T-helper 17 cell (primary cell): ENCODE results near the gene PRICKLE3. TPM values are rescaled to one million over a fixed set of nuclear protein-coding genes. Genes with fewer than 3 reads are reported as not detected.

ENCODE experiments used
- ATAC-seq: fragments of 150-1000 bp; cut with Tn5 transposase; 2 replicates; pipeline ENCODE4 v1.10.0; 2021; ENCODE audit warnings: mild to moderate bottlenecking, moderate library complexity
- DNase-seq, 3 donors: peaks; one replicate each; pipeline versions ENCODE4 v3.0.0 to v3.0.0-alpha.2; 2020 to 2021
- H3K9me3 ChIP-seq: one replicate; pipeline ENCODE4 v1.7.0; 2013; ENCODE audit warnings: low read length, mild to moderate bottlenecking; ENCODE audit not compliant: control insufficient read depth, poor library complexity, severe bottlenecking
- H3K27ac Mint-ChIP-seq: one replicate; pipeline ENCODE4 v1.8.0; 2022; ENCODE audit warnings: mild to moderate bottlenecking, moderate library complexity, mixed read lengths
- H3K27me3 Mint-ChIP-seq: one replicate; pipeline ENCODE4 v1.8.0; 2022; ENCODE audit warnings: mixed read lengths
- H3K36me3 Mint-ChIP-seq: one replicate; pipeline ENCODE4 v1.8.0; 2022; ENCODE audit warnings: low read depth, mixed read lengths
- H3K4me1 Mint-ChIP-seq: one replicate; pipeline ENCODE4 v1.8.0; 2022; ENCODE audit warnings: mild to moderate bottlenecking, mixed read lengths
- H3K4me3 Mint-ChIP-seq: one replicate; pipeline ENCODE4 v1.8.0; 2022; ENCODE audit warnings: mild to moderate bottlenecking, moderate library complexity, mixed read lengths
- total RNA-seq, 4 donors: library from RNA in 2 of 4; stranded (reverse) in 2 of 4; gene quantifications; one replicate each; pipeline ENCODE4 v1.2.3 and lab custom pipeline; 2022 to 2026

PRICKLE3 gene
- total RNA-seq, 2 donors from 2014 or later, result 4.8 to 7.5 TPM

DNA sequence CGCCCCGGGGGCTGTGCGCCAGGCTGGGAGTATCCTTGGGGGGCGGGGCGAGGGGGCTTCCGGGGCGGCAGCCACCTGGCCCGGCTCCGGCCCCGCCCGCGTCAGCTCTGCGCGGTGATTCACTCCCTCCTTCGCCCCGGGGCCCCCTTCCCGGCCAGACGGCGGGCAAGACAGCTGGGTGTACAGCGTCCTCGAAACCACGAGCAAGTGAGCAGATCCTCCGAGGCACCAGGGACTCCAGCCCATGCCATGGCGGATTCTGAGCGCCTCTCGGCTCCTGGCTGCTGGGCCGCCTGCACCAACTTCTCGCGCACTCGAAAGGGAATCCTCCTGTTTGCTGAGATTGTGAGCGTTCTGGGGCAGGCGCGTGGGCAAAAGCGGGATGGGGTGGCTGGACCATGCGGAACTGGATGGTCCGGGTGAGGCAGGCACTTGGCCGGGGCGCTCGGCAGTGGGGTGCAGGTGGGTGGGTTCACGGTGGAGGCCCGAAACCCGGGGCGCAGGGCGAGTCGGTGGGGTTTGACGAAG lies 14.4 kb downstream of the PRICKLE3 start, which contains the start of gene PLP2:
Gene PLP2, plus strand, starts transcription at position 147 of the 528 bp plus-strand sequence. Its CDS starts 103 bp downstream, at position 250.
- Mint-ChIP-seq H3K27ac (peak within 1 kb of the TSS; percentile 71), H3K4me1 (peaks cover 18% of the 10 kb centered on the region), H3K4me3 (peak within 1 kb of the TSS; percentile 90), H3K27me3 (no peaks in the 10 kb centered on the region), H3K36me3 (no peaks in the 10 kb centered on the region)
- peak in 2 of 3 donors; percentile 63 to 69 for DNase-seq
- H3K9me3 ChIP-seq, result no peaks in the 10 kb centered on the region
- ATAC-seq, result peak; percentile 50

DNA sequence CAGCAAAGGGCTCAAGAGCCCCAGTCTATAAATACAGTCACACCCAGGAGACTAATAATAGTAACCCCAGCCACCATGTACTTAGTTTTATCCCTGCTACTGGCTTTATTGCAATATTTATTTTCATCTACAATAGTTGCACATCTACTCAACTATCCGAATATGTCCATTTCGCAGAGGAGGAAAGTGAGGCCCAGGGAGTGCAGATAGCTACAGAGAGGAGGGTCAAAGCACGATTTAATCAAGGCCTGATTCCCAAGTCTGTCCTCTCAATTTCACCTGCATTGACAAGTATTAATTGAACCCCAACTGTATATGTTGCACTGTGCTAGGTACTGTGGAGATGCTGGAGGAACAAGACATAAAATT lies 18.4 kb downstream of the PRICKLE3 start:
- no peak for ATAC-seq

DNA sequence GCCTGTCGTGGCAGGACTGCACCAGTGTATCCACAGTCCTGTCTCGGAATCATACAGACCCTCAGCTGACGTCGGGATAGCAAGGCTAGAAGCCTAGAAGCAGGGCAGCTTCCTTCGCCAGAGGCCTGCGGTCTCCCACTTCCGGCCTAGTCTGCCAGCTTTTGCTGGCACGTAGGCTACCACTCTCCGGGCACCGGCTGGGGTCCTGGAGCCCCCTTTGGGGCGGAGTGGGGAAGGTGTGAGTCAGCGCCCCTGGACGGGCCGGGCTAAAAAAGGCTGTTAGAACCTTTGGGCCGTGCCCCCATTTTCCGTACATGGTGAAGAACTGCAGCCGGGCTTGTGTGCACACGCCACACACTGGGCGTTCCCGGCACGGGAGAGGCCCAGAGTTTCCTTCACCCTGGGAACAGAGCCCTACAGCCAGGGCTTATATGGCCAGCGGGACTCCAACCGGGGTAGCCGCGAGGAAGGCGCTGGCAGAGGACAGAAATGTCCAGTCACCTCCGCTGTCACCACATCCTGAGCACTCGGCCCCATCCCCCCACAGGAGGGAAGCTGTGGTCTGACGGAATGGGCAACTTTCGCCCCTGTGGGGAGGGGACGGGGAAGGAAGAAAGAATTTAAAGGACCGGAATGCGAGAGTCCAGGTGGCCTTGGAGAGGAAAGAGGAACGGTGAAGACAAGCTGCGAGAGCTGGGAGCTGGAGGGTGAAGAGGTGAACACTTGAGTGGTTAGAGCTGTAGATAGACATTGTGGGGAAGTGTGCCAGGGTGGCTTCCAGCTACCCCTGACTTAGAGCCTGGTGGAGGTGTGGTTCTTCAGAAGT lies 19.0 kb downstream of the PRICKLE3 start:
- H3K27me3 Mint-ChIP-seq, result no peaks in the 10 kb centered on the region
- no peaks in the 10 kb centered on the region for H3K36me3 Mint-ChIP-seq
- peak overlapping the region; percentile 89 for H3K4me3 Mint-ChIP-seq
- peaks cover 18% of the 10 kb centered on the region for H3K4me1 Mint-ChIP-seq
- peak; percentile 33 to 58 (median 48) for DNase-seq
- H3K9me3 ChIP-seq, result no peaks in the 10 kb centered on the region
- ATAC-seq, result peak; percentile 53
- H3K27ac Mint-ChIP-seq, result peak overlapping the region; percentile 96

More for the DNA sequence above, 18.4 kb downstream of the PRICKLE3 start:
- H3K9me3 ChIP-seq, result no peaks in the 10 kb centered on the region
- Mint-ChIP-seq H3K36me3 (no peaks in the 10 kb centered on the region), H3K27me3 (no peaks in the 10 kb centered on the region), H3K4me1 (peaks cover 19% of the 10 kb centered on the region), H3K4me3 (peak overlapping the region; percentile 89), H3K27ac (peak overlapping the region; percentile 96)
- no peak for DNase-seq

DNA sequence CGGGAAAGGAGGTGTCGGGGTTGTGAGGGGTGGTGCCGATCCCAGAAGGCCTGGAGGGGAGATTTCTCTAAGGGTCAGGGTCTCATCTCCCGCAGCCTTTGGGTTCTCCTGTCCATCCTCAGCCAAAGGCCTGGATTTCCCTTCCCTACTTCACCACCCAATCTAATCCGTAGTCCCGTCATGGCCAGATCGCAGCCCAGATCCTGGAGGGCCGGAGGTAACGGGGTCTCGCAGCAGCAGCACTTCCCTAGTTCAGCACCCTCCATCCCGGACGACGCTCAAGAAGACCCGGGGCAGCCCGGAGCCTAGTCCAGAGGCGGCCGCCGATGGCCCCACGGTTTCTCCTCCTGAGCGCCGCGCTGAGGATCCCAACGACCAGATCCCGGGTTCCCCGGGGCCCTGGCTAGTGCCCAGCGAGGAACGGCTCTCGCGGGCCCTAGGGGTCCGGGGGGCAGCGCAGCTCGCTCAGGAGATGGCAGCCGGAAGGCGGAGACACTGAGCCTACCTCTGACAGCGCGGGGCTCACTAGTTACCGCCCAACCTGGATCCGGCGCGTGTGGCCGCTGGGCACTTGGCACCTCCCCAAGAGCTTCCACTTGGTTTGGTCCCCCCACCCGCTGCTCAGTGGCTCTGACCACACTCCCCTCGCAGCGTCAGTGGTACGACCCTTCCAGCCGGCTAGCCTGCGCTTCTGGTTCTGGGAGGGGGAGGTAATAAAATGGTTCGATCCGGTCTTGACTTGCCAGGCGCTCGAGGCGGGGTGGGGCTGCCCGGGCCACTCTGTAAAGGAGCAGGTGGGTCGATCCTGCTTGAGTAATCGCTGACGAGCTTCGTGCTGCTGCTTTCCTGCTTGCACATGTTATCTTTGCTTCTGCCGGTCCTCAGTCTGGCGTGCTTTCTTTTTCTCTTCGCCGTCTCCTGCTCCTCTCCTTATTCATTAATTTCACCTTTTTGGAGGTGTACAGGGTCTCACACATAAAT lies 20.0 kb downstream of the PRICKLE3 start:
- no peaks in the 10 kb centered on the region for H3K9me3 ChIP-seq
- ATAC-seq, result peak; percentile 74
- no peaks in the 10 kb centered on the region for H3K36me3 Mint-ChIP-seq
- H3K4me1 Mint-ChIP-seq, result peaks cover 18% of the 10 kb centered on the region
- peak overlapping the region; percentile 96 for H3K27ac Mint-ChIP-seq
- H3K27me3 Mint-ChIP-seq, result no peaks in the 10 kb centered on the region
- peak; percentile 44 to 65 (median 44) for DNase-seq
- H3K4me3 Mint-ChIP-seq, result peak overlapping the region; percentile 89

DNA sequence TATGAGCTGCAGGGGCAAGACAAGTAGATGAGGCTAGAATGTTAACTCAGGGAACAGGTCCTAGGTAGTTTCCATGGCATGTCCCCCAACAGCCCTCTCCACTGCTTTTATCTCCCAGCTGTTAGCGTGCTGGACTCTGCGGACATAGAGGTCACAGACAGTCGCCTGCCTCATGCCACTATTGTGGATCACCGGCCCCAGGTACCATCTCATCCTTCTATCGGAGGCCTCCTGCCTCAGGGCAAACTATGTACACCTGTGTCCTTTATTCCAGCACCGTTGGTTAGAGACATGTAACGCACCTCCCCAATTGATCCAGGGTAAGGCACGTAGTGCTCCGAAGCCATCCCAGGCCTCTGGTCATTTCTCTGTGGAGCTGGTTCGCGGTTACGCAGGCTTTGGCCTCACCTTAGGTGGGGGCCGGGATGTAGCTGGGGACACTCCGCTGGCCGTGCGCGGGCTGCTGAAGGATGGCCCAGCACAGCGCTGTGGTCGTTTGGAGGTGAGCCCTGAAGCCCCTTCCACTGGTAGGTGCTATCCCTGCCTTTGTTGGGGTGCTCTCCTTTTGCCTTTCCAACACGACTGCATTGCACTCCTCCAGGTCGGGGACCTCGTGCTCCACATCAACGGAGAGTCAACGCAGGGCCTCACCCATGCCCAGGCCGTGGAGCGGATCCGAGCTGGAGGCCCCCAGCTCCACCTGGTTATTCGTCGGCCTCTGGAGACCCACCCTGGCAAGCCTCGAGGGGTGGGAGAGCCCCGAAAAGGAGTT lies 21.4 kb downstream of the PRICKLE3 start:
- H3K4me3 Mint-ChIP-seq, result peak overlapping the region; percentile 89
- DNase-seq, result no peak

DNA sequence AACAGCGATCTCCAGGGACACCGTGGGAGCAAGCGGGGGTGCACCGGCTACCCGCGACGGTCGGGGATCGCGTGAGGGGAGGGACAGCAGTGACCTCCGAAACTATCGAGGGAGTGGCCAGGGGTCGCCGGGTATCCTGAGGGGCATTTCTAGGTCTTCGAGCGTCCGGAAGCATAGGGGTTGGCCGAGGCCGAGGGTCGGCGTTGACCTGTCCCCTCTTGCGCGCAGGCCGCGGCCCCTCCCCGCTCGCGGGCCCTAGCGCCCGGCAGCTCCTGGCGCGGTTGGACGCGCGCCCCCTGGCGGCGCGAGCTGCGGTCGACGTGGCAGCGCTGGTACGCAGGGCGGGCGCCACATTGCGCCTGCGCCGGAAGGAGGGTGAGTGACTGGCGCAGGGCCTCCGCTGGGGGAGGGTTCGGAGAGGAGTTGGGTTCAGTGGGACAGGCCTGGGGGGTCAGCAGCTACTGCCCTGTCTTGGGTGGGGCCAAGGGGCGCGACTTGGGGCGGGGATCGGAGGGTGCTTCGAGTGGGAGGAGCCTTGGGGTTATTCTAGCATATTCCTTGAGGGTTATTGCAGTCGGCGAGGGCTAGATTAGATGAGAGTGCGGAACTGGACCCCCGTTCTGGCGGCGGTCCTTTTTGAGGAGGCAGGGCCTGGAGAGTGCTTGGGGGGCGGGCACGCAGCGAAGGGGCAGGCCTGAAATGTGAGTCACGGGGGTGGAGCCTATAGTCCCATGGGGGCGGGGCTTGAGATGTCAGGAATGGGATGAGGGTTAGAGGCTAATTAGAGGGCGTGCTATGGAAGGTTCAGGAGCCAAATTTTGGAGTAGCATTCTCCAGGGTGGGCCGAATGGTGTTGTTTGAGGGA lies 22.4 kb downstream of the PRICKLE3 start:
- DNase-seq, result peak; percentile 73 to 77 (median 74)
- H3K4me3 Mint-ChIP-seq, result peak overlapping the region; percentile 89
- no peaks in the 10 kb centered on the region for H3K36me3 Mint-ChIP-seq
- peak; percentile 60 for ATAC-seq
- H3K9me3 ChIP-seq, result no peaks in the 10 kb centered on the region
- H3K27me3 Mint-ChIP-seq, result no peaks in the 10 kb centered on the region
- peak overlapping the region; percentile 87 for H3K27ac Mint-ChIP-seq
- H3K4me1 Mint-ChIP-seq, result peaks cover 18% of the 10 kb centered on the region

More for the DNA sequence above, 21.4 kb downstream of the PRICKLE3 start:
- Mint-ChIP-seq H3K36me3 (no peaks in the 10 kb centered on the region), H3K27me3 (no peaks in the 10 kb centered on the region), H3K4me1 (peaks cover 18% of the 10 kb centered on the region), H3K27ac (peak overlapping the region; percentile 96)
- H3K9me3 ChIP-seq, result no peaks in the 10 kb centered on the region
- ATAC-seq, result no peak

DNA sequence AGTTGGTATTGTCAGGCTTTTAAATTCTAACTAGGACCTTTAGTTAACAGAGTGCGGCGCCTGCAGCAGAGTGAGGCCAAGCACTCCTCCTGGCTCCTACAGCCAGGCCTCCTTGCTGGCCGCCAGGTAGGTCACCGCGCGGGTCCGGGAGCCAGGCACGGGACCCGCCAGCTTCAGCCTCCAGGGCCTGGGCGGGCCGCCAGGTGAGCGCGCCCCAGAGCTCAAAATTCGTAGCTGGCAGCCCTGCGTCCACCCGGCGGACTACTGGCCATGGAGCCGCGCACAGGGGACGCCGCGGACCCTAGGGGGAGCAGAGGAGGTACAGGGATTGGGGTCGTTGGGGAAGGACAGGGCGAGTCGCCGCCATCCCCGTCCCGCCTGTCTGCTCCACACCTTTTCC lies 23.6 kb downstream of the PRICKLE3 start, which contains the start of gene MAGIX:
Gene MAGIX, plus strand, starts transcription at position 139 of the 400 bp plus-strand sequence. Its CDS starts 132 bp downstream, at position 271.
- no peaks in the 10 kb centered on the region for H3K27me3 Mint-ChIP-seq
- H3K27ac Mint-ChIP-seq, result peak within 1 kb of the TSS; percentile 87
- DNase-seq (no peak), ATAC-seq (no peak)
- H3K9me3 ChIP-seq, result no peaks in the 10 kb centered on the region
- no peaks in the 10 kb centered on the region for H3K36me3 Mint-ChIP-seq
- peak within 1 kb of the TSS; percentile 89 for H3K4me3 Mint-ChIP-seq
- peaks cover 18% of the 10 kb centered on the region for H3K4me1 Mint-ChIP-seq

DNA sequence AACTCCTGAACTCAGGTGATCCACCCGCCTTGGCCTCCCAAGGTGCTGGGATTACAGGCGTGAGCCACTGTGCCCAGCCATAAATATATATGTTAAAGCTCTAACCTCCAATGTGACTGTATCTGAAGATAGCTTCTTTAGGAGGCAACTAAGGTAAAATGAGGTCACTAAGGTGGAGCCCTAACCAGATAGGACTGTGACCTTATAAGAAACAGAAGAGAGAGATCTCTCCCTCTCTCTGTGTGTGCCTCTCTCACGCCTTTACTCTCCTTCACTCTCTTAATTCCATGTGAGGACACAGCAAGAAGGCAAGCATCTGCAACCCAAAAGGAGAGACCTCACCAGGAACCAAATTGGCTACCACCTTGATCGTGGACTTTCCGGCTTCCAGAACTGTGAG lies 24.5 kb downstream of the PRICKLE3 start:
- no peak for ATAC-seq
- Mint-ChIP-seq H3K4me3 (no peak overlapping the region), H3K36me3 (no peaks in the 10 kb centered on the region), H3K27ac (no peak overlapping the region), H3K4me1 (peaks cover 12% of the 10 kb centered on the region), H3K27me3 (no peaks in the 10 kb centered on the region)
- no peaks in the 10 kb centered on the region for H3K9me3 ChIP-seq
- no peak for DNase-seq

DNA sequence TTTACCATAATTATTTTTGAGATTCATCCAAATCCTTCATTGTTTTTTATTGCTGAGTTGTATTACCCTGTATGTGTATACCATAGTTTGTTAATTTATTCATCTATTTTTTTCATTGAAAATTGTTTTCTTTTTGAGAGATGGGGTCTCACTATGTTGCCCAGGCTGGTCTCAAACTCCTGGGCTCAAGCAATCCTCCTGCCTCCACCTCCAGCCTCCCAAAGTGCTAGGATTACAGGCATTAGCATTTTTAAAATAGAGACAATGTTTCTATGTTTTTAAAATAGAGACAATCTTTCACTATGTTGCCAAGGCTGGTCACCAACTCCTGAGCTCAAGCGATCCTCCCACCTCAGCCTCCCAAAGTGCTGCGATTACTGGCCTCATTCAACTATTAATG lies 25.3 kb downstream of the PRICKLE3 start:
- Mint-ChIP-seq H3K36me3 (no peaks in the 10 kb centered on the region), H3K4me3 (no peak overlapping the region), H3K27ac (no peak overlapping the region), H3K27me3 (no peaks in the 10 kb centered on the region), H3K4me1 (peaks cover 13% of the 10 kb centered on the region)
- H3K9me3 ChIP-seq, result no peaks in the 10 kb centered on the region
- DNase-seq, result no peak
- no peak for ATAC-seq

DNA sequence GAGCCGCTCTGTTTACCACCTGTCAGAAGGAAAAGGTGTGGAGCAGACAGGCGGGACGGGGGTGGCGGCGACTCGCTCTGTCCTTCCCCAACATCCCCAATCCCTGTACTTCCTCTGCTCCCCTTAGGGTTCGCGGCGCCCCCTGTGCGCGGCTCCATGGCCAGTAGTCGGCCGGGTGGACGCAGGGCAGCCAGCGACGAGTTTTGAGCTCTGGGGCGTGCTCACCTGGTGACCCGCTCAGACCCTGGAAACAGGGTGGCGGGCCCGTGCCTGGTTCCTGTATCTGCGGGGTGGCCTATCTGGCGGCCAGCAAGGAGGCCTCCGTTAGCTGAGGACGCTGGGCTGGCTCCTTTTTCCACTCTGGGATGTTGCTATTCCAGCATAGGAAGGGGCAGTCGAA lies 29.0 kb downstream of the PRICKLE3 start:
- no peak for ATAC-seq
- H3K9me3 ChIP-seq, result no peaks in the 10 kb centered on the region
- no peak for DNase-seq
- H3K27me3 Mint-ChIP-seq, result no peaks in the 10 kb centered on the region
- peaks cover 11% of the 10 kb centered on the region for H3K4me1 Mint-ChIP-seq
- no peak overlapping the region for H3K27ac Mint-ChIP-seq
- no peaks in the 10 kb centered on the region for H3K36me3 Mint-ChIP-seq
- H3K4me3 Mint-ChIP-seq, result no peak overlapping the region

DNA sequence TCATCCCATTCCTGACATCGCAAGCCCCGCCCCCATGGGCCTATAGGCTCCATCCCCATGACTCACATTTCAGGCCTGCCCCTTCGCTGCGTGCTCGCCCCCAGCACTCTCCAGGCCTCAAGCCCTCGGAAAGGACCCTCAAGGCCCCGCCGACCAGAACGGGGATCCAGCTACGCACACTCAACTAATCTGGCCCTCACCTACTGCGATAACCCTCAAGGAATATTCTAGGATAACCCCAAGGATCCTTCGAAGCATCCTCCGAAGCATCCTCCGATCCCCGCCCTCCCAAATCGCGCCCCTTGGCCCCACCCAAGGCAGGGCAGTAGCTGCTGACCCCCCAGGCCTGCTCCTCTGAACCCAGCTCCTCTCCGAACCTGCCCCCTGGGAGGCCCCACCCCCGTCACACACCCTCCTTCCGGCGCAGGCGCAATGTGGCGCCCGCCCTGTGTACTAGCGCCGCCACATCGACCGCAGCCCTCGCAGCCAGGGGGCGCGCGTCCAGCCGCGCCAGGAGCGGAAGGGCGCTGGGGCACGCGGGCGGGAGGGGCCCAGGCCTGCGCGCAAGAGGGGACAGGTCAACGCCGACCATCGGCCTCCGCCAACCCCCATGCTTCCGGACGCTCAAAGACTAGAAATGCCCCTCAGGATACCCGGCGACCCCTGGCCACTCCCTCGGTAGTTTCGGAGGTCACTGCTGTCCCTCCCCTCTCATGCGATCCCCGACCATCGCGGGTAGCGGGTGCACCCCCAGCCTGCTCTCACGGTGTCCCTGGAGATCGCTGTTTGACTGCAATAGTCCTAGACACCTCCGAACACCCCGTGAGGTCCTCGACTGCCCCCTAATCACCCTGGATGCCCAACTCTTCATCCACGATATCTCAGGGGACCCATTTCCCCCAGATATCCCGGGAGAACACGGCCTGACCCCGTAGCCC lies 30.0 kb downstream of the PRICKLE3 start:
- H3K4me1 Mint-ChIP-seq, result peaks cover 11% of the 10 kb centered on the region
- DNase-seq, result peak; percentile 74 to 77 (median 75)
- no peaks in the 10 kb centered on the region for H3K9me3 ChIP-seq
- H3K4me3 Mint-ChIP-seq, result peak overlapping the region; percentile 95
- no peaks in the 10 kb centered on the region for H3K27me3 Mint-ChIP-seq
- peak overlapping the region; percentile 86 for H3K27ac Mint-ChIP-seq
- H3K36me3 Mint-ChIP-seq, result no peaks in the 10 kb centered on the region
- peak; percentile 97 for ATAC-seq
